ENCODE measurements around the gene UPK1B. TPM values are rescaled to one million over a fixed set of nuclear protein-coding genes. Genes with fewer than 3 reads are reported as not detected.

The UPK1B gene
- total RNA-seq, 1 donor from 2014 or later, result not detected

DNA sequence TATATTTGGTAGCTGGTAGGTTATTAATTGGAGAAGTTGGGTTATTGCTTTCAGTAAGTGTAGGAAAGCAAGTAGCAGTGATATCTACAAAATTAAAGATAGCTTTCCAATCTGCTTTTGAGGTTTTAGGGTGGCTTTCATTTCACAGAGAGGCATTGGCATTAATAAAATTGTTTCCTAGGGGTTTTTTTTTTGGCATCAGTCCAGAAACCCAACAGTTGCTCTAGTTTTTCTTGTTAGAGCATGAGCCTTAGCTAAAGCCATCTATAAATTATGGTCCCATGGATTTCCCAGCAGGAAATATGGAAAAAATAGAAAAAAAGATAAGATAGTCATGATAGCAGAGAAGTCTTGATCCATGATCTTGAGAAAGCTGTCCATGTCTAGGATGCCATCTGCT is 70.3 kb downstream of the UPK1B start:
- peaks cover 8% of the 10 kb centered on the region for H3K27me3 Mint-ChIP-seq (ENCODE audit: insufficient read depth, low read depth)
- H3K27ac Mint-ChIP-seq, result no peak overlapping the region
- TF ChIP-seq, protein P1, sequence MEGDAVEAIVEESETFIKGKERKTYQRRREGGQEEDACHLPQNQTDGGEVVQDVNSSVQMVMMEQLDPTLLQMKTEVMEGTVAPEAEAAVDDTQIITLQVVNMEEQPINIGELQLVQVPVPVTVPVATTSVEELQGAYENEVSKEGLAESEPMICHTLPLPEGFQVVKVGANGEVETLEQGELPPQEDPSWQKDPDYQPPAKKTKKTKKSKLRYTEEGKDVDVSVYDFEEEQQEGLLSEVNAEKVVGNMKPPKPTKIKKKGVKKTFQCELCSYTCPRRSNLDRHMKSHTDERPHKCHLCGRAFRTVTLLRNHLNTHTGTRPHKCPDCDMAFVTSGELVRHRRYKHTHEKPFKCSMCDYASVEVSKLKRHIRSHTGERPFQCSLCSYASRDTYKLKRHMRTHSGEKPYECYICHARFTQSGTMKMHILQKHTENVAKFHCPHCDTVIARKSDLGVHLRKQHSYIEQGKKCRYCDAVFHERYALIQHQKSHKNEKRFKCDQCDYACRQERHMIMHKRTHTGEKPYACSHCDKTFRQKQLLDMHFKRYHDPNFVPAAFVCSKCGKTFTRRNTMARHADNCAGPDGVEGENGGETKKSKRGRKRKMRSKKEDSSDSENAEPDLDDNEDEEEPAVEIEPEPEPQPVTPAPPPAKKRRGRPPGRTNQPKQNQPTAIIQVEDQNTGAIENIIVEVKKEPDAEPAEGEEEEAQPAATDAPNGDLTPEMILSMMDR (IDR thresholded peaks at IDR 0.05), result no peak
- TF ChIP-seq EZH2 (IDR thresholded peaks at IDR 0.05) (no peak), EZH2phosphoT487 (IDR thresholded peaks at IDR 0.05) (no peak)

DNA sequence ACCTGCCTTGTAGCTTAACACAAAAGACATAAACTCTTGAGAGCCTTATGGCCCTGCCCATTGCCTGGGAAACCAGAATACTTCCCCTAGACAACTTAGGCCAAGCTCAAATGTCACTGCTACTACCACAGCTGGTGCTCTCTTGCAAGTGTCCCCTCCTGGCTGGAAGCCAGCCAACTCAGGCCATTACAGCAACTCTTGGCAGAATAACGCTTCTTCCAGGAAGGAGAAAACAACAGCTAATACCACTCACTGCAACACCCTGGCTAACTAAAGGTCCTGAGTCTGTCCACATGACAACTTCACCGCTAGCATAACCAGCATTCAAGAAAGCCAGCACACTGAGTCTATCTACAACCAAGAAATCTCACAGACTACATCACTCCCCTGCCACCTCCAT is 72.4 kb downstream of the UPK1B start:
- H4K20me1 ChIP-seq (ENCODE audit: low read depth), result no peaks in the 10 kb centered on the region
- Mint-ChIP-seq H3K27me3 (ENCODE audit: insufficient read depth, low read depth) (peaks cover 8% of the 10 kb centered on the region), H3K9me3 (peaks cover 12% of the 10 kb centered on the region), H3K27ac (peak overlapping the region; percentile 31), H3K4me3 (no peak overlapping the region), H3K36me3 (no peaks in the 10 kb centered on the region), H3K4me1 (peaks cover 14% of the 10 kb centered on the region)
- H3K27ac ChIP-seq, result no peak overlapping the region
- TF ChIP-seq, protein P1 (IDR thresholded peaks at IDR 0.05), result no peak
- TF ChIP-seq EZH2 (IDR thresholded peaks at IDR 0.05), result no peak
- no peak for TF ChIP-seq EZH2phosphoT487 (IDR thresholded peaks at IDR 0.05)
- no peaks in the 10 kb centered on the region for H3K36me3 ChIP-seq
- H3K4me1 ChIP-seq, result peaks cover 8% of the 10 kb centered on the region
- no peak overlapping the region for H2AFZ ChIP-seq (replicated peaks)
- H3K4me2 ChIP-seq, result no peak overlapping the region
- peaks cover 10% of the 10 kb centered on the region for H3F3A ChIP-seq (ENCODE audit: low read depth)
- H3K9me3 ChIP-seq (ENCODE audit: low read depth), result peaks cover 14% of the 10 kb centered on the region
- H3K4me3 ChIP-seq, result no peak overlapping the region
- no peak for DNase-seq (ENCODE audit: low spot score)
- H3K9ac ChIP-seq, result no peak overlapping the region
- H3K27me3 ChIP-seq, result no peaks in the 10 kb centered on the region
- no peaks in the 10 kb centered on the region for H3K79me2 ChIP-seq (ENCODE audit: low read depth)

More for the DNA sequence above, 70.3 kb downstream of the UPK1B start:
- Histone ChIP-seq H3K9ac (no peak overlapping the region), H2AFZ (replicated peaks) (no peak overlapping the region), H3K9me3 (ENCODE audit: low read depth) (peaks cover 5% of the 10 kb centered on the region), H4K20me1 (ENCODE audit: low read depth) (no peaks in the 10 kb centered on the region), H3K4me3 (no peak overlapping the region), H3K4me1 (peaks cover 18% of the 10 kb centered on the region), H3K36me3 (no peaks in the 10 kb centered on the region), H3F3A (ENCODE audit: low read depth) (peaks cover 24% of the 10 kb centered on the region), H3K27me3 (no peaks in the 10 kb centered on the region), H3K27ac (no peak overlapping the region), H3K4me2 (no peak overlapping the region), H3K79me2 (ENCODE audit: low read depth) (peaks cover 16% of the 10 kb centered on the region)
- peaks cover 22% of the 10 kb centered on the region for H3K4me1 Mint-ChIP-seq
- H3K9me3 Mint-ChIP-seq, result peaks cover 10% of the 10 kb centered on the region
- no peak for DNase-seq (ENCODE audit: low spot score)
- no peaks in the 10 kb centered on the region for H3K36me3 Mint-ChIP-seq
- no peak overlapping the region for H3K4me3 Mint-ChIP-seq

Other genes starting within 250 kb of the UPK1B start
- gene IGSF11, start 138.8 kb upstream of the UPK1B start, total RNA-seq (ENCODE audit: low replicate concordance), result 2.7 and 4.1 TPM in 2 replicates
- not detected in 2 replicates for gene TEX55, start 27.4 kb upstream of the UPK1B start, total RNA-seq (ENCODE audit: low replicate concordance)
- gene B4GALT4, start 67.3 kb downstream of the UPK1B start, total RNA-seq (ENCODE audit: low replicate concordance), result 34.8 and 47.0 TPM in 2 replicates
- gene ARHGAP31, start 120.8 kb downstream of the UPK1B start, total RNA-seq (ENCODE audit: low replicate concordance), result 0.13 and 0.34 TPM in 2 replicates